ENCODE results near the gene TOPAZ1. TPM values are rescaled to one million over a fixed set of nuclear protein-coding genes. Genes with fewer than 3 reads are reported as not detected.

Gene TOPAZ1
- total and polyA plus RNA-seq, 9 of the 15 experiments (the other 6 are each of a cell fraction or from before 2014, with no cell fraction given): 0.01 TPM; not detected in 8

- TF ChIP-seq, protein P1, sequence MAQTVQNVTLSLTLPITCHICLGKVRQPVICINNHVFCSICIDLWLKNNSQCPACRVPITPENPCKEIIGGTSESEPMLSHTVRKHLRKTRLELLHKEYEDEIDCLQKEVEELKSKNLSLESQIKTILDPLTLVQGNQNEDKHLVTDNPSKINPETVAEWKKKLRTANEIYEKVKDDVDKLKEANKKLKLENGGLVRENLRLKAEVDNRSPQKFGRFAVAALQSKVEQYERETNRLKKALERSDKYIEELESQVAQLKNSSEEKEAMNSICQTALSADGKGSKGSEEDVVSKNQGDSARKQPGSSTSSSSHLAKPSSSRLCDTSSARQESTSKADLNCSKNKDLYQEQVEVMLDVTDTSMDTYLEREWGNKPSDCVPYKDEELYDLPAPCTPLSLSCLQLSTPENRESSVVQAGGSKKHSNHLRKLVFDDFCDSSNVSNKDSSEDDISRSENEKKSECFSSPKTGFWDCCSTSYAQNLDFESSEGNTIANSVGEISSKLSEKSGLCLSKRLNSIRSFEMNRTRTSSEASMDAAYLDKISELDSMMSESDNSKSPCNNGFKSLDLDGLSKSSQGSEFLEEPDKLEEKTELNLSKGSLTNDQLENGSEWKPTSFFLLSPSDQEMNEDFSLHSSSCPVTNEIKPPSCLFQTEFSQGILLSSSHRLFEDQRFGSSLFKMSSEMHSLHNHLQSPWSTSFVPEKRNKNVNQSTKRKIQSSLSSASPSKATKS (CRISPR knock-in tag; IDR thresholded peaks at IDR 0.05): no peak
- TF ChIP-seq XRCC5 (IDR thresholded peaks at IDR 0.05; ENCODE audit: low read depth, low read length) (peak; percentile 50; the same call in 1 of the 2 replicates), NONO (IDR thresholded peaks at IDR 0.05; ENCODE audit: low read depth in 2 of 2, low read length in 1 of 2) (no peak), HNRNPLL (IDR thresholded peaks at IDR 0.05; ENCODE audit: low read depth, low read length, poor library complexity, severe bottlenecking) (no peak), ZNF133 (CRISPR knock-in tag; IDR thresholded peaks at IDR 0.05) (no peak), GTF2F1 (IDR thresholded peaks at IDR 0.05; ENCODE audit: low read depth, low read length) (no peak), BRD9 (IDR thresholded peaks at IDR 0.05; ENCODE audit: low read depth, partially characterized antibody) (peak; percentile 74), CREB3 (tag; conservative IDR thresholded peaks at IDR 0.05; ENCODE audit: low read depth) (no peak), ELF2 (CRISPR knock-in tag; IDR thresholded peaks at IDR 0.05) (no peak; the same call in 1 of the 2 replicates), ZBTB8A (IDR thresholded peaks at IDR 0.05; ENCODE audit: partially characterized antibody) (no peak)
- TF ChIP-seq, protein P2, sequence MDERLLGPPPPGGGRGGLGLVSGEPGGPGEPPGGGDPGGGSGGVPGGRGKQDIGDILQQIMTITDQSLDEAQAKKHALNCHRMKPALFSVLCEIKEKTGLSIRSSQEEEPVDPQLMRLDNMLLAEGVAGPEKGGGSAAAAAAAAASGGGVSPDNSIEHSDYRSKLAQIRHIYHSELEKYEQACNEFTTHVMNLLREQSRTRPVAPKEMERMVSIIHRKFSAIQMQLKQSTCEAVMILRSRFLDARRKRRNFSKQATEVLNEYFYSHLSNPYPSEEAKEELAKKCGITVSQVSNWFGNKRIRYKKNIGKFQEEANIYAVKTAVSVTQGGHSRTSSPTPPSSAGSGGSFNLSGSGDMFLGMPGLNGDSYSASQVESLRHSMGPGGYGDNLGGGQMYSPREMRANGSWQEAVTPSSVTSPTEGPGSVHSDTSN (CRISPR knock-in tag; IDR thresholded peaks at IDR 0.05; ENCODE audit: low read depth): no peak
- TF ChIP-seq, protein P2 (tag; conservative IDR thresholded peaks at IDR 0.05; ENCODE audit: low read depth): peak; percentile 61
- TF ChIP-seq, protein P3, sequence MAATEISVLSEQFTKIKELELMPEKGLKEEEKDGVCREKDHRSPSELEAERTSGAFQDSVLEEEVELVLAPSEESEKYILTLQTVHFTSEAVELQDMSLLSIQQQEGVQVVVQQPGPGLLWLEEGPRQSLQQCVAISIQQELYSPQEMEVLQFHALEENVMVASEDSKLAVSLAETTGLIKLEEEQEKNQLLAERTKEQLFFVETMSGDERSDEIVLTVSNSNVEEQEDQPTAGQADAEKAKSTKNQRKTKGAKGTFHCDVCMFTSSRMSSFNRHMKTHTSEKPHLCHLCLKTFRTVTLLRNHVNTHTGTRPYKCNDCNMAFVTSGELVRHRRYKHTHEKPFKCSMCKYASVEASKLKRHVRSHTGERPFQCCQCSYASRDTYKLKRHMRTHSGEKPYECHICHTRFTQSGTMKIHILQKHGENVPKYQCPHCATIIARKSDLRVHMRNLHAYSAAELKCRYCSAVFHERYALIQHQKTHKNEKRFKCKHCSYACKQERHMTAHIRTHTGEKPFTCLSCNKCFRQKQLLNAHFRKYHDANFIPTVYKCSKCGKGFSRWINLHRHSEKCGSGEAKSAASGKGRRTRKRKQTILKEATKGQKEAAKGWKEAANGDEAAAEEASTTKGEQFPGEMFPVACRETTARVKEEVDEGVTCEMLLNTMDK (IDR thresholded peaks at IDR 0.05; ENCODE audit: borderline replicate concordance, insufficient read depth, low read depth, low read length, poor library complexity, severe bottlenecking): peak; percentile 52
- TF ChIP-seq, protein P4, sequence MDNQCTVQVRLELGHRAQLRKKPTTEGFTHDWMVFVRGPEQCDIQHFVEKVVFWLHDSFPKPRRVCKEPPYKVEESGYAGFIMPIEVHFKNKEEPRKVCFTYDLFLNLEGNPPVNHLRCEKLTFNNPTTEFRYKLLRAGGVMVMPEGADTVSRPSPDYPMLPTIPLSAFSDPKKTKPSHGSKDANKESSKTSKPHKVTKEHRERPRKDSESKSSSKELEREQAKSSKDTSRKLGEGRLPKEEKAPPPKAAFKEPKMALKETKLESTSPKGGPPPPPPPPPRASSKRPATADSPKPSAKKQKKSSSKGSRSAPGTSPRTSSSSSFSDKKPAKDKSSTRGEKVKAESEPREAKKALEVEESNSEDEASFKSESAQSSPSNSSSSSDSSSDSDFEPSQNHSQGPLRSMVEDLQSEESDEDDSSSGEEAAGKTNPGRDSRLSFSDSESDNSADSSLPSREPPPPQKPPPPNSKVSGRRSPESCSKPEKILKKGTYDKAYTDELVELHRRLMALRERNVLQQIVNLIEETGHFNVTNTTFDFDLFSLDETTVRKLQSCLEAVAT (IDR thresholded peaks at IDR 0.05): no peak
Observed at GRCh38 chr3:44235604-44236484, 5.8 kb upstream of the TOPAZ1 start (continued).

Measured in K562 (cell line).